PC-9 (cell line): Measurements from ENCODE around the gene PHLPP2.

ENCODE experiments used
- EZH2 ChIP-seq: fragments of 200-600 bp; sonication (generic); IDR thresholded peaks from 2 replicates; pipeline ENCODE4 v1.8.0; 2017; ENCODE audit warnings: antibody characterized with exemption, low read depth
- TF ChIP-seq, protein P1 (sequence below): fragments of 200-600 bp; sonication (generic); conservative IDR thresholded peaks from 2 replicates; pipeline ENCODE4 v1.6.1; 2017; ENCODE audit warnings: mixed run types, antibody characterized with exemption, mild to moderate bottlenecking, moderate library complexity

GRCh38 chr16:71669926-71670536 is 54.5 kb downstream of the PHLPP2 start:
- TF ChIP-seq, protein P1, sequence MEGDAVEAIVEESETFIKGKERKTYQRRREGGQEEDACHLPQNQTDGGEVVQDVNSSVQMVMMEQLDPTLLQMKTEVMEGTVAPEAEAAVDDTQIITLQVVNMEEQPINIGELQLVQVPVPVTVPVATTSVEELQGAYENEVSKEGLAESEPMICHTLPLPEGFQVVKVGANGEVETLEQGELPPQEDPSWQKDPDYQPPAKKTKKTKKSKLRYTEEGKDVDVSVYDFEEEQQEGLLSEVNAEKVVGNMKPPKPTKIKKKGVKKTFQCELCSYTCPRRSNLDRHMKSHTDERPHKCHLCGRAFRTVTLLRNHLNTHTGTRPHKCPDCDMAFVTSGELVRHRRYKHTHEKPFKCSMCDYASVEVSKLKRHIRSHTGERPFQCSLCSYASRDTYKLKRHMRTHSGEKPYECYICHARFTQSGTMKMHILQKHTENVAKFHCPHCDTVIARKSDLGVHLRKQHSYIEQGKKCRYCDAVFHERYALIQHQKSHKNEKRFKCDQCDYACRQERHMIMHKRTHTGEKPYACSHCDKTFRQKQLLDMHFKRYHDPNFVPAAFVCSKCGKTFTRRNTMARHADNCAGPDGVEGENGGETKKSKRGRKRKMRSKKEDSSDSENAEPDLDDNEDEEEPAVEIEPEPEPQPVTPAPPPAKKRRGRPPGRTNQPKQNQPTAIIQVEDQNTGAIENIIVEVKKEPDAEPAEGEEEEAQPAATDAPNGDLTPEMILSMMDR: peak; percentile 28; the same call in 1 of the 2 replicates
- TF ChIP-seq EZH2: no peak
